ENCODE measurements around the gene HNF4A.

GRCh38 chr20:44367746-44368145 is 12.2 kb downstream of the HNF4A start:
- TF ChIP-seq CTCF (IDR thresholded peaks at IDR 0.05) (no peak), EP300 (IDR thresholded peaks at IDR 0.05) (no peak), POLR2A (IDR thresholded peaks at IDR 0.05) (no peak)

All from sigmoid colon (tissue), 4 donors.